ENCODE data around the gene USP25. TPM values are rescaled to one million over a fixed set of nuclear protein-coding genes. Genes with fewer than 3 reads are reported as not detected.

The USP25 gene
- total RNA-seq, 1 donor: 56.1 TPM

GRCh38 chr21:15894596-15894995, 164.8 kb downstream of the USP25 start:
- Histone ChIP-seq H3K4me2 (ENCODE audit: insufficient read depth, low read length) (peak overlapping the region; percentile 49), H3K27ac (ENCODE audit: low read depth, low read length) (no peak overlapping the region), H3K4me3 (ENCODE audit: insufficient read depth, low read length) (no peak overlapping the region), H4K20me1 (ENCODE audit: insufficient read depth, low read length) (no peaks in the 10 kb centered on the region), H3K9me3 (ENCODE audit: low read depth, low read length) (no peaks in the 10 kb centered on the region), H3K4me1 (ENCODE audit: insufficient read depth, low read length) (peaks cover 10% of the 10 kb centered on the region), H3K36me3 (ENCODE audit: insufficient read depth, low read length) (no peaks in the 10 kb centered on the region), H3K27me3 (ENCODE audit: insufficient read depth, low read length) (no peaks in the 10 kb centered on the region), H3K79me2 (ENCODE audit: insufficient read depth, low read length) (no peaks in the 10 kb centered on the region), H2AFZ (ENCODE audit: low read length) (no peak overlapping the region)
- peak; percentile 13 for DNase-seq (ENCODE audit: insufficient read length, low spot score, missing footprints)
- TF ChIP-seq CTCF (IDR thresholded peaks at IDR 0.05; ENCODE audit: extremely low read depth, low read depth, low read length): peak; percentile 57

GRCh38 chr21:15895142-15896106, 165.6 kb downstream of the USP25 start:
- peak overlapping the region; percentile 49 for H3K4me2 ChIP-seq (ENCODE audit: insufficient read depth, low read length)
- H3K79me2 ChIP-seq (ENCODE audit: insufficient read depth, low read length): no peaks in the 10 kb centered on the region
- no peak for TF ChIP-seq CTCF (IDR thresholded peaks at IDR 0.05; ENCODE audit: extremely low read depth, low read depth, low read length)
- no peaks in the 10 kb centered on the region for H3K27me3 ChIP-seq (ENCODE audit: insufficient read depth, low read length)
- no peaks in the 10 kb centered on the region for H4K20me1 ChIP-seq (ENCODE audit: insufficient read depth, low read length)
- DNase-seq (ENCODE audit: insufficient read length, low spot score, missing footprints): peak; percentile 29
- peaks cover 10% of the 10 kb centered on the region for H3K4me1 ChIP-seq (ENCODE audit: insufficient read depth, low read length)
- no peak overlapping the region for H2AFZ ChIP-seq (ENCODE audit: low read length)
- no peak overlapping the region for H3K4me3 ChIP-seq (ENCODE audit: insufficient read depth, low read length)
- no peaks in the 10 kb centered on the region for H3K36me3 ChIP-seq (ENCODE audit: insufficient read depth, low read length)
- no peak overlapping the region for H3K27ac ChIP-seq (ENCODE audit: low read depth, low read length)
- no peaks in the 10 kb centered on the region for H3K9me3 ChIP-seq (ENCODE audit: low read depth, low read length)

GRCh38 chr21:15896501-15896900, 166.7 kb downstream of the USP25 start:
- Histone ChIP-seq H3K27ac (ENCODE audit: low read depth, low read length) (no peak overlapping the region), H3K4me2 (ENCODE audit: insufficient read depth, low read length) (no peak overlapping the region), H3K36me3 (ENCODE audit: insufficient read depth, low read length) (no peaks in the 10 kb centered on the region), H3K4me1 (ENCODE audit: insufficient read depth, low read length) (peaks cover 10% of the 10 kb centered on the region), H3K4me3 (ENCODE audit: insufficient read depth, low read length) (no peak overlapping the region), H3K27me3 (ENCODE audit: insufficient read depth, low read length) (no peaks in the 10 kb centered on the region), H3K9me3 (ENCODE audit: low read depth, low read length) (no peaks in the 10 kb centered on the region), H3K79me2 (ENCODE audit: insufficient read depth, low read length) (no peaks in the 10 kb centered on the region), H2AFZ (ENCODE audit: low read length) (no peak overlapping the region), H4K20me1 (ENCODE audit: insufficient read depth, low read length) (no peaks in the 10 kb centered on the region)
- DNase-seq (ENCODE audit: insufficient read length, low spot score, missing footprints): no peak
- TF ChIP-seq CTCF (IDR thresholded peaks at IDR 0.05; ENCODE audit: extremely low read depth, low read depth, low read length): no peak

- DNase-seq (ENCODE audit: insufficient read length, low spot score, missing footprints): no peak
- Histone ChIP-seq H4K20me1 (ENCODE audit: insufficient read depth, low read length) (no peaks in the 10 kb centered on the region), H3K27me3 (ENCODE audit: insufficient read depth, low read length) (no peaks in the 10 kb centered on the region), H3K9me3 (ENCODE audit: low read depth, low read length) (no peaks in the 10 kb centered on the region), H3K79me2 (ENCODE audit: insufficient read depth, low read length) (no peaks in the 10 kb centered on the region), H3K4me2 (ENCODE audit: insufficient read depth, low read length) (no peak overlapping the region), H3K27ac (ENCODE audit: low read depth, low read length) (no peak overlapping the region), H2AFZ (ENCODE audit: low read length) (no peak overlapping the region), H3K36me3 (ENCODE audit: insufficient read depth, low read length) (no peaks in the 10 kb centered on the region), H3K4me3 (ENCODE audit: insufficient read depth, low read length) (no peak overlapping the region), H3K4me1 (ENCODE audit: insufficient read depth, low read length) (no peaks in the 10 kb centered on the region)
- TF ChIP-seq CTCF (IDR thresholded peaks at IDR 0.05; ENCODE audit: extremely low read depth, low read depth, low read length): no peak
Observed at GRCh38 chr21:15904389-15904788, 174.6 kb downstream of the USP25 start.
